Endothelial cell of umbilical vein (primary cell): ENCODE results near the gene HOXC12.

Source experiments
- CTCF ChIP-seq, 2 donors: IDR thresholded peaks; 1 replicate in 1 of 2; 2 replicates in 1 of 2; pipeline ENCODE4 v1.5.1; 2011; ENCODE audit warnings: low read length in 2 of 2, mild to moderate bottlenecking in 2 of 2, moderate library complexity in 2 of 2, control low read depth in 1 of 2, inconsistent platforms in 1 of 2, low read depth in 1 of 2; ENCODE audit not compliant: insufficient read depth in 1 of 2; ENCODE audit errors: extremely low read depth in 1 of 2
- EZH2 ChIP-seq: IDR thresholded peaks from 2 replicates; pipeline ENCODE4 v1.6.1; 2012; ENCODE audit warnings: borderline replicate concordance, low read depth, mild to moderate bottlenecking, moderate library complexity, low read length, inconsistent platforms; ENCODE audit not compliant: severe bottlenecking
- JUN ChIP-seq: IDR thresholded peaks from 2 replicates; pipeline ENCODE4 v1.6.1; 2011; ENCODE audit warnings: borderline replicate concordance, low read depth; ENCODE audit not compliant: insufficient read length, insufficient read depth
- POLR2A ChIP-seq: IDR thresholded peaks from 2 replicates; pipeline ENCODE4 v1.6.1; 2012; ENCODE audit warnings: low read depth, mild to moderate bottlenecking, control low read depth, low read length
- POLR2AphosphoS5 ChIP-seq: IDR thresholded peaks from 2 replicates; pipeline ENCODE4 v1.6.1; 2012; ENCODE audit warnings: low read depth, mild to moderate bottlenecking, control low read depth, low read length, moderate library complexity; ENCODE audit not compliant: insufficient read depth

DNA sequence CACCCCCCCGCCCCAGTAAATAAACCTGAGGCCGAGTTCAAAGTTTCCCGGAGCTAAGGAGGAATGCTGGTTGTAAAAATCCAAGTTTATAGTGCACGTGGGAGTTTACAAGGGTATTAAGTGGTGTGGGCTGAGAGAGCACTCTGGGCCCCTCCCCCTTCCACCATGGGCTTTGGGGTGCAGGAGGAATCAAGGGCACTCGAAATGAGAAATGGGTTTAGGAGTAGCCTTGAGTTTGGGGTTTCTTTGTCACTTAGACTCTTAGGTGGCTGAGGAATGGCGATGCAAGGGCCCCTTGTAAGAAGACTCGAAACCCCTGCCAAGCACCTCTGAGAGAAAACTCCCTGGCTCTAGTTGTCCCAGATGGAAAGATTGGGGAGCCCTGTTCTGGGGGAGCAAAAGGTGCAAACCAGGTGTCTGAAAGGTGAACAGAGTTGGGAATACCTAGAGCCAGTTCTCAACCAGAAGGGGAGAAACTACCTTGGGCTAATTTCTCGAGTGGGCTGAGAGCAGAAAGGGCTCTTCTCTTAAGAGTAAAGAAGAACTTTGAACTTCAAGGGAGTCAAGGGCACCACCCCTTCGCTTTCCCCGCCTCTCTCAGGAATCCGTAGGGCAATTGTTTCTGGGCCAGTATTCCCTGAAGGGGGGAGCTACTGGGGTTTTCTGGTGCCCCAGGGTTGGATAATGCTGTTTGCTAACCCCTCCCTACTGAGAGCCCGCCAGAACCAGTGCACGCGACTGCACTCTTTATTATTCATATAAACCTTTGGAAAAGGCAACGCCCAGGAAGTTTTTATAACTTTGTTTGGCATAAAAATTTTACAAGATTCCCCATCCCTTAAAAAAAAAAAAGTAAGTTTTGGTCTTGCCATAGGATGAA lies 24.0 kb downstream of the HOXC12 start:
- TF ChIP-seq CTCF (IDR thresholded peaks at IDR 0.05; ENCODE audit: extremely low read depth in 1 of 2, insufficient read depth in 1 of 2, low read depth in 1 of 2, low read length in 2 of 2) (no peak), JUN (no peak), POLR2AphosphoS5 (no peak), POLR2A (no peak), EZH2 (no peak)
